Measurements from ENCODE around the gene TAF6.

The TAF6 gene

DNA sequence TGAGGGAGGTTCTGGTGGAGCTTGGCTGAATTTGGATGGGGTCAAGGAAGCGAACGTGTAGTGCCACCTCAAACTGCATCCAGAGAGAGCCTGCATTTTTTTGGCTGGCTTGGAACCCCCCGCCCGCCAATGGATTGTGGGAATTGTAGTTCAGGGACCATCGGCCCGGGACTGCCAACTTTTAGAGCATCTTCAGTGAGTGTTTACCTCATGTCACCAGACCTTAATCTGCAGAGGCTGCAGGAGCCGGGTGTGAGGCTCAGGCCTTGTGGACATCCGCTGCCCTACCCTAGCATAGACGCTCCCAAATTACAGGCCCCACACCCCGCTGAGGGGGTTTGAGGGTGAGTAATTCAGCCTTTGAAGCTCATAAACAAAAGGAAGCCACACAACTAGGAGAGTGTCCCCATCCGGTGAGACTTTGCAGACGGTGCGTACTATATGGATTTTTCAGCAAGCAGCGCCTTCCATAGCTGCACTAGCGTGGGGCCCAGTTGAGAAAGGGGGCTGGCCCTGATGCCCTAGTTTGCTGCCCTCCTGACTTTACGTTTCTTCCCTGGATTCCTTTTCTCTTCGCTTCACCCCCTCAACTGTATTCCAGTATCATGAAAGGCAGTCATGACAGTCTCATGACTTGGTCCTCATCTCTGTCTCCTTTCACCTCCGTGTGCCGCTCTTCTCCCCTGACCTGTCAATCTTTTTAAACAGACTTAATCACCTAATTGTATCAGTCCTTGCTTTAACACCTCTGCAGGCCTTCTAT is 993 bp upstream of the TAF6 start (continued):
- 0 out of 2 replicates have a peak, but pooled peaks have one; percentile 46 for TF ChIP-seq ZBTB44 (tag by site-specific recombination; IDR thresholded peaks at IDR 0.05)
- TF ChIP-seq, protein P1, sequence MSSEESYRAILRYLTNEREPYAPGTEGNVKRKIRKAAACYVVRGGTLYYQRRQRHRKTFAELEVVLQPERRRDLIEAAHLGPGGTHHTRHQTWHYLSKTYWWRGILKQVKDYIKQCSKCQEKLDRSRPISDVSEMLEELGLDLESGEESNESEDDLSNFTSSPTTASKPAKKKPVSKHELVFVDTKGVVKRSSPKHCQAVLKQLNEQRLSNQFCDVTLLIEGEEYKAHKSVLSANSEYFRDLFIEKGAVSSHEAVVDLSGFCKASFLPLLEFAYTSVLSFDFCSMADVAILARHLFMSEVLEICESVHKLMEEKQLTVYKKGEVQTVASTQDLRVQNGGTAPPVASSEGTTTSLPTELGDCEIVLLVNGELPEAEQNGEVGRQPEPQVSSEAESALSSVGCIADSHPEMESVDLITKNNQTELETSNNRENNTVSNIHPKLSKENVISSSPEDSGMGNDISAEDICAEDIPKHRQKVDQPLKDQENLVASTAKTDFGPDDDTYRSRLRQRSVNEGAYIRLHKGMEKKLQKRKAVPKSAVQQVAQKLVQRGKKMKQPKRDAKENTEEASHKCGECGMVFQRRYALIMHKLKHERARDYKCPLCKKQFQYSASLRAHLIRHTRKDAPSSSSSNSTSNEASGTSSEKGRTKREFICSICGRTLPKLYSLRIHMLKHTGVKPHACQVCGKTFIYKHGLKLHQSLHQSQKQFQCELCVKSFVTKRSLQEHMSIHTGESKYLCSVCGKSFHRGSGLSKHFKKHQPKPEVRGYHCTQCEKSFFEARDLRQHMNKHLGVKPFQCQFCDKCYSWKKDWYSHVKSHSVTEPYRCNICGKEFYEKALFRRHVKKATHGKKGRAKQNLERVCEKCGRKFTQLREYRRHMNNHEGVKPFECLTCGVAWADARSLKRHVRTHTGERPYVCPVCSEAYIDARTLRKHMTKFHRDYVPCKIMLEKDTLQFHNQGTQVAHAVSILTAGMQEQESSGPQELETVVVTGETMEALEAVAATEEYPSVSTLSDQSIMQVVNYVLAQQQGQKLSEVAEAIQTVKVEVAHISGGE (tag by site-specific recombination; conservative IDR thresholded peaks at IDR 0.05; ENCODE audit: low read depth), result peak; percentile 65
- TF ChIP-seq ZNF626 (tag by site-specific recombination; IDR thresholded peaks at IDR 0.05), result no peak

- H3K4me3 ChIP-seq (ENCODE audit: low read depth, low read length), result peak overlapping the region; percentile 90
- H3K4me1 ChIP-seq (ENCODE audit: control insufficient read depth, insufficient read depth, low read length), result peaks cover 3% of the 10 kb centered on the region; the same call in 1 of the 2 replicates
- POLR2A ChIA-PET, result no interaction called here
- CTCF ChIA-PET, result interaction anchor here (1.4 kb wide), 1 partner anchor 14 kb away, joined by 3 read pairs; no protein-coding TSS in a partner anchor
- H3K27ac ChIP-seq (ENCODE audit: extremely low read depth, low read depth, low read length), result peak overlapping the region; percentile 87
- no peaks in the 10 kb centered on the region for H3K9me3 ChIP-seq (ENCODE audit: control insufficient read depth, insufficient read depth, low read depth, low read length)
- H3K36me3 ChIP-seq (ENCODE audit: control insufficient read depth in 2 of 2, insufficient read depth in 1 of 2, low read length in 2 of 2), result peaks cover 0 to 14% of the 10 kb centered on the region in 2 experiments; a peak in 2 of 3 replicates
- no peak for TF ChIP-seq ZNF426 (tag by site-specific recombination; IDR thresholded peaks at IDR 0.05)
- peak; percentile 39; the same call in 1 of the 2 replicates for TF ChIP-seq ZNF18 (tag by site-specific recombination; IDR thresholded peaks at IDR 0.05)
- TF ChIP-seq KLF9 (tag by site-specific recombination; IDR thresholded peaks at IDR 0.05; ENCODE audit: low read depth), result no peak
- TF ChIP-seq ZNF341 (tag by site-specific recombination; IDR thresholded peaks at IDR 0.05; ENCODE audit: low read depth), result no peak
- 0 out of 2 replicates have a peak, but pooled peaks have one; percentile 50 for TF ChIP-seq ZNF580 (tag by site-specific recombination; IDR thresholded peaks at IDR 0.05)
- peak; percentile 55; the same call in 1 of the 2 replicates for TF ChIP-seq HIC1 (tag by site-specific recombination; IDR thresholded peaks at IDR 0.05)
- TF ChIP-seq, protein P2, sequence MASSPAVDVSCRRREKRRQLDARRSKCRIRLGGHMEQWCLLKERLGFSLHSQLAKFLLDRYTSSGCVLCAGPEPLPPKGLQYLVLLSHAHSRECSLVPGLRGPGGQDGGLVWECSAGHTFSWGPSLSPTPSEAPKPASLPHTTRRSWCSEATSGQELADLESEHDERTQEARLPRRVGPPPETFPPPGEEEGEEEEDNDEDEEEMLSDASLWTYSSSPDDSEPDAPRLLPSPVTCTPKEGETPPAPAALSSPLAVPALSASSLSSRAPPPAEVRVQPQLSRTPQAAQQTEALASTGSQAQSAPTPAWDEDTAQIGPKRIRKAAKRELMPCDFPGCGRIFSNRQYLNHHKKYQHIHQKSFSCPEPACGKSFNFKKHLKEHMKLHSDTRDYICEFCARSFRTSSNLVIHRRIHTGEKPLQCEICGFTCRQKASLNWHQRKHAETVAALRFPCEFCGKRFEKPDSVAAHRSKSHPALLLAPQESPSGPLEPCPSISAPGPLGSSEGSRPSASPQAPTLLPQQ (tag by site-specific recombination; IDR thresholded peaks at IDR 0.05), result peak; percentile 67; the same call in 1 of the 2 replicates
- TF ChIP-seq ZNF274 (IDR thresholded peaks at IDR 0.05; ENCODE audit: low read length), result no peak
- no peak for TF ChIP-seq ZNF274 (tag by site-specific recombination; IDR thresholded peaks at IDR 0.05; ENCODE audit: borderline replicate concordance)
- peak; percentile 100 for TF ChIP-seq ZFP3 (tag by site-specific recombination; IDR thresholded peaks at IDR 0.05; ENCODE audit: low read depth)
- TF ChIP-seq ZNF670 (tag by site-specific recombination; IDR thresholded peaks at IDR 0.05; ENCODE audit: low read depth), result no peak
- TF ChIP-seq ZBTB8A (tag by site-specific recombination; IDR thresholded peaks at IDR 0.05), result no peak
- TF ChIP-seq ZBTB48 (tag by site-specific recombination; IDR thresholded peaks at IDR 0.05), result 0 out of 2 replicates have a peak, but pooled peaks have one; percentile 78
- TF ChIP-seq ZNF169 (tag by site-specific recombination; IDR thresholded peaks at IDR 0.05), result no peak
- TF ChIP-seq ZXDB (tag by site-specific recombination; IDR thresholded peaks at IDR 0.05), result no peak
These were observed 628 bp downstream of the TAF6 start for GRCh38 chr7:100118388-100119071.

Data from HEK293 (cell line).